ENCODE results near the gene LRRC52.
"Not testable (repeated sequence)": the region's sequence is repeated elsewhere in the genome, so short reads cannot be mapped to it uniquely, and the experiment has no call there.

LRRC52 gene

GRCh38 chr1:165591391-165591790 lies 47.6 kb downstream of the LRRC52 start:
- not testable (repeated sequence) for DNase-seq

DNA sequence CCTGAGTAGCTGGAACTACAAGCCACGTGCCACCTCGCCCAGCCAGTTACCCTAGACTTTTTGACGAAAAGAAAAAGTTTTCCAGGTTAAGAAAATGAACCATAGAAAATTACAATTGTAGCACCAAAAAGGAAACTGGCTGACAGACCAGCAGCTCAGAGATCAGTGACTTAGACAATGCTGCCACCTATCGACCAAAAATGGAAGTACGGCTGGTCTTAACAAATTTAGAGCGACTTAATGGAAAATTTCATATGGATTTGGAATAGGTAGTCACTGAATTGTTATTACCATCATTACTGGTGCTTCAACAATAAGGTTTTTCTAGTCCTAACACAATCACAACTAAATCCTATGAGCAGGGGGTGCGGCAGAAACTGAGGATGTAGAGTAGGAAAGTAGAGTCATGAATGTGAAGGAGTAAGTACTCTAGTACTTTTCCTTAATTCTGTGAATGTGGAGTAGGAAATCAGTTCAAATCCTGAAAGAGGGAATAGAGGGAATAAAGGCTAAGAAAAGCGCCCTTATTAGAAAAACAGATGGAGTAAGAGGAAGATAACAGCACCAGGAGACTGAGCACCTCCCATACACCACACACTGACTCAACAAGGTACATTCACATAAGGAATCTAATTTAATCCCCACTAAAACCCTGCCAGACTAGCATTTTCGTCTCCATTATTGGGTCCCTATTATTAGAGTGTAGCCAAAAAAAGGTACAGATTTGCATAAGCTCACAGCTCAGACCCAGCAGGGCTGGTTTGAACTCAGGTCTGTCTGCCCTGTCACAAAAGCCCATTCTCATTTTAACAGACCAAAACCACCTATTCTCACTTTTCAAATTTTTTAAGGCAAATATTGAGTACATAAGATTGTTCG lies 49.4 kb downstream of the LRRC52 start:
- peak; percentile 69 for DNase-seq

GRCh38 chr1:165595246-165595938 lies 51.6 kb downstream of the LRRC52 start:
- DNase-seq = no peak

- DNase-seq = peak; percentile 90
These were observed 54.3 kb downstream of the LRRC52 start for GRCh38 chr1:165597883-165598675.

GRCh38 chr1:165598676-165599059 lies 54.9 kb downstream of the LRRC52 start:
- no peak for DNase-seq

- no peak for DNase-seq
These were observed 57.0 kb downstream of the LRRC52 start for GRCh38 chr1:165600793-165601192.

- DNase-seq = no peak
These were observed 60.0 kb downstream of the LRRC52 start for GRCh38 chr1:165603810-165604209.

DNA sequence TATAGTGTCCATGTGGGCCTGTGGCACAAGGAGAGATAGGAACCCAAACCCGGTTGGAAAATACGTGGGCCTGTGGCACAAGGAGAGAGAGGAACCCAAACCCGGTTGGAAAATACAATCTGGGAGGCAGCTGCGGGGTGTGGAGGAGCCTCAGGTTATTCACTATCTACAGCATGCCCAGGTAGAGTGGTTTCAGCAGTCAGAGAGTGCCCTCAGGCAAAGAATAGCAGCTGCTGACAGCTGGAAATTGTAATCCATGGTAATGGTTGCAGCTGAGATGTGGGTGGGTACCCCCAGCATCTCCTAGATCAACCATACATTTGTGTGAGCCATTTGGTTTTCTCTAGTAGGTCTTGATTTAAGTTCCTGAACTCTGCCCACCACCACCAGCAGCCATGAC lies 61.4 kb downstream of the LRRC52 start:
- no peak for DNase-seq

GRCh38 chr1:165606676-165607075 lies 62.9 kb downstream of the LRRC52 start:
- not testable (repeated sequence) for DNase-seq

GRCh38 chr1:165610866-165611265 lies 67.1 kb downstream of the LRRC52 start:
- DNase-seq = no peak

GRCh38 chr1:165612062-165612461 lies 68.3 kb downstream of the LRRC52 start:
- DNase-seq = no peak
